ENCODE measurements around the gene RIOK3.
"Not testable (repeated sequence)": the region's sequence is repeated elsewhere in the genome, so short reads cannot be mapped to it uniquely, and the experiment has no call there.

Gene RIOK3

GRCh38 chr18:23451011-23451410 is 2.1 kb upstream of the RIOK3 start:
- DNase-seq (ENCODE audit: low read depth in 1 of 2, low spot score in 1 of 2): no peak

DNA sequence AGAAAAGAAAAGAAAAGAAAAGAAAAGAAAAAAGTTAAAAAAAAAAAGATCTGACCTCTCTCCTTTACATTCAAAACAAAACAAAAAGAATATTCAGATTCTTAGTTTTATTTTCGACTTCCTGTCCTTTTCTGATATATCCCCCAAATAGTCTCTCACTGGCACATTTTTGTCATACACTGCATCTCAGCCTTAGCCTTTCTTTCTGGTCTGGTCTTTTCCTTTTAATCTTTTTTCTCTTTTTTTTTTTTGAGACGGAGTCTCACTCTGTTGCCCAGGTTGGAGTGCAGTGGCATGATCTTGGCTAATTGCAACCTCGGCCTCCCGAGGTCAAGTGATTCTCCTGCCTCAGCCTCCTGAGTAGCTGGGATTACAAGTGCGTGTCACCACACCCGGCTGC is 1.6 kb upstream of the RIOK3 start:
- DNase-seq (ENCODE audit: low read depth in 1 of 2, low spot score in 1 of 2): no peak

DNA sequence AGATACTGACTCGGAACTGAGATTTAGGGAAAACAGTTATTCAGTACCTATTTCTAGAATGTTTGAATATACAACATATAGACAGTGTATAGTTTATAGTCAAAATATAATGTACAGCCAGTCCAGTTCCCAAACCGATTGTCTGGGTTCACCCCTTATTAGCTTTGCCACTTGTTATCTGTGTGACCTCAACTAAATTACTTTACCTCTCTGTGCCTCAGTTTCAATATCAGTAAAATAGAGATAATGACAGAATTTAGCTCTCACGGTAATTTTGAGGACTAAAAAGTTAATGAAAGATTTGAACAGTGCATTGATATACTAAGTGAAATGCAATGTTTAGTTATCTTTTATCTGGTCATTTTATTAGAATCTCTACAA is 750 bp upstream of the RIOK3 start:
- no peak for DNase-seq (ENCODE audit: low read depth in 1 of 2, low spot score in 1 of 2)

DNA sequence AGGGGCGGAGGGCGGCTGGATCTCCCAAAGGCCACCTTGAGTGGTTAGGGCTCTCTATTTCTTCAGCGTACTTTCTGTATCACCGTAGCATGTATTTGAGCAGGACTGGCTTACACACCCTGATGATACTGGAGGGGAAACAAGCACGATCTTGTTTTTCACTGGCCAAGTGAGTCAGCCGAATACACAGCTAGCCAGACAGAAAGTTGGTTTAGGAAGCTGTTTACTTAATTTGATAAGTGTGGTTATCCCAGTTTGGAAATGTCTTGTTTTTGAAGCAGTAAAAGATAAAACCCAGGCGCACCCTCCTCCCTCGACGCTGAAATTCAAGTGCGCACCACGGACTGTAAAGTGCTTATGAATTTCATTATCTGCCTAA is 582 bp downstream of the RIOK3 start:
- DNase-seq (ENCODE audit: low read depth in 1 of 2, low spot score in 1 of 2): no peak

DNA sequence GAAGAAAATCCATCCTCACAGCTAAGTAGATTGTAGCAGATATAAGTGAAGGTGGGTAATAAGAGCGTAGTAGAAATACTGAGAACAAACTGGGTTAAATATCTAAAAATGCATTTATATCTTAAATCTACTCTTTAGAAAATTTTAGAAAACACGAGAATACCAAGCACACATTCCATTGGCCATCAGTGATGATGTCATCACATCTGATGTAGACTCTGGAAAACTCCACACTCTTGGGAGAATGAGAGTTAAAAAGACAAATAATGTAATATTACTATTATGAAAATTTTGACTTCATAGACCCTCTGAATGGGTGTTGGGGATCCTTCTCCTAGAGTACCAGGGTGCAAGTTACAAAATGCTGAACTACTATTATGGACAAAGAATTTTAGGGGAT is 3.7 kb downstream of the RIOK3 start:
- DNase-seq (ENCODE audit: low read depth in 1 of 2, low spot score in 1 of 2): no peak

GRCh38 chr18:23458830-23459529 is 5.9 kb downstream of the RIOK3 start:
- no peak for DNase-seq (ENCODE audit: low read depth in 1 of 2, low spot score in 1 of 2)

GRCh38 chr18:23459530-23459921 is 6.4 kb downstream of the RIOK3 start:
- no peak for DNase-seq (ENCODE audit: low read depth in 1 of 2, low spot score in 1 of 2)

- no peak for DNase-seq (ENCODE audit: low read depth in 1 of 2, low spot score in 1 of 2)
Measured at GRCh38 chr18:23460285-23461273, 7.5 kb downstream of the RIOK3 start.

GRCh38 chr18:23462876-23463275 is 9.8 kb downstream of the RIOK3 start:
- no peak for DNase-seq (ENCODE audit: low read depth in 1 of 2, low spot score in 1 of 2)

DNA sequence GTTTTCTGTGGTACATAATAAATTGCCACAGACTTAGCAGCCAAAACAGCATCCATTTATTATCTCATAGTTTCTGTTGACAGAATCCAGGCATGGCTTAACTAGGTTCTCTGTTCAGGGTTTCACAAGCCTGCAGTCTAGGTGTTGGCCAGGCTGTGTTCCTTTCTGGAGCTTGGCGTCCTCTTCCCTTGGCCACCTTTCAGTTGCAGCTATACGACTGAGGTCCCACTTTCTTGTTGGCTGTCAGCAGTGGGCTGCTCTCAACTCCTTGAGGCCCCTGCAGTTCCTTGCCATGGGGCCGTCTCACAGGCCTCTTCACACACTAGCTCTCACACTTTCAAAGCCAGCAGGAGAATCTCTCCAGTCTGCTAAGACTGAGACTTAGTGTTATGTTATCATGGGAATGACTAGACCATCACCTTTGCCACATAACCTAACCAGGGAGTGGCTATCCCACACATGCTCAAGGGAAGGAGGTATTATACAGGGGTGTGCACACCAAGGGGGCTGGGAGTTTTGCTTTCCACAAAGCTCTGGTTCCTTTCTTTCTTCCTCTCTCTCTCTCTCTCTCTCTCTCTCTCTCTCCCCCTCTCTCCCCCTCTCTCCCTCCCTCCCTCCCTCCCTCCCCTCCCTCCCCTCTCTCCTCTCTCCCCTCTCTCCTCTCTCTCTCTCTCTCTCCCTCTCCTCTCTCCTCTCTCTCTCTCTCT is 15.8 kb downstream of the RIOK3 start:
- no peak for DNase-seq (ENCODE audit: low read depth in 1 of 2, low spot score in 1 of 2)

GRCh38 chr18:23470620-23471387 is 17.7 kb downstream of the RIOK3 start:
- DNase-seq (ENCODE audit: low read depth in 1 of 2, low spot score in 1 of 2): no peak

- DNase-seq (ENCODE audit: low read depth in 1 of 2, low spot score in 1 of 2): no peak
Measured at GRCh38 chr18:23471486-23471885, 18.4 kb downstream of the RIOK3 start.

DNA sequence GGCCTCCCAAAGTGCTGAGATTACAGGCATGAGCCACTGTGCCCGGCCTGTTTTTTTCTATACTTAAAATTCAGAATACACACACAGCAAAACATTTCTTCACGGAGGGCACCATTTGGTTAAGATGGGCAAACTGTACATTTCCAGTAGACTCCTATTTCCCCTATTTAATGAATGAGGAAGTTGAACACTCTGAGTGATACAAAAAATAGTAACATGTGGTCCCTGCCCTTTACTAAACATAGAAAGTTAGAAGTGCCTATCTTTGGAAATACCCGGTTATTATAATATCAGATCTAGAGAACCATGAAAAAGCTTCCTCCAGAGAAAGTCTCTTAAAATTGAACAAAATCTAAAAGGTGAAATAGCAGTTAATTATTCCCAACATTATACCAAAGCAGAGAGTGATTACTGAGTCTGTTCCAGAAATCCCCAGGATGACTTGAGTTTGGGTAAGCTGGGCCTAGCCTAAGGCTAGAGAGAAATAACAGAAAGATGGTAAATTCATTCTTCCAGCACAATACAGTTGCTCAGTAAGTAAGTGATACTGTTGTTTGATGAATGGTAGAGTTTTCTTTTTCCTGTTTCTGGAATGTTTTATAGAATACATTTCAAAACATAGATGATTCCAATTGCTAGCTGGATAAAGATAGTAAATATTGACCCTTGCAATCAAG is 26.9 kb downstream of the RIOK3 start:
- no peak for DNase-seq (ENCODE audit: low read depth in 1 of 2, low spot score in 1 of 2)

GRCh38 chr18:23484561-23485182 is 31.6 kb downstream of the RIOK3 start:
- no peak for DNase-seq (ENCODE audit: low read depth in 1 of 2, low spot score in 1 of 2)

- no peak for DNase-seq (ENCODE audit: low read depth in 1 of 2, low spot score in 1 of 2)
Measured at GRCh38 chr18:23485386-23485785, 32.3 kb downstream of the RIOK3 start.

DNA sequence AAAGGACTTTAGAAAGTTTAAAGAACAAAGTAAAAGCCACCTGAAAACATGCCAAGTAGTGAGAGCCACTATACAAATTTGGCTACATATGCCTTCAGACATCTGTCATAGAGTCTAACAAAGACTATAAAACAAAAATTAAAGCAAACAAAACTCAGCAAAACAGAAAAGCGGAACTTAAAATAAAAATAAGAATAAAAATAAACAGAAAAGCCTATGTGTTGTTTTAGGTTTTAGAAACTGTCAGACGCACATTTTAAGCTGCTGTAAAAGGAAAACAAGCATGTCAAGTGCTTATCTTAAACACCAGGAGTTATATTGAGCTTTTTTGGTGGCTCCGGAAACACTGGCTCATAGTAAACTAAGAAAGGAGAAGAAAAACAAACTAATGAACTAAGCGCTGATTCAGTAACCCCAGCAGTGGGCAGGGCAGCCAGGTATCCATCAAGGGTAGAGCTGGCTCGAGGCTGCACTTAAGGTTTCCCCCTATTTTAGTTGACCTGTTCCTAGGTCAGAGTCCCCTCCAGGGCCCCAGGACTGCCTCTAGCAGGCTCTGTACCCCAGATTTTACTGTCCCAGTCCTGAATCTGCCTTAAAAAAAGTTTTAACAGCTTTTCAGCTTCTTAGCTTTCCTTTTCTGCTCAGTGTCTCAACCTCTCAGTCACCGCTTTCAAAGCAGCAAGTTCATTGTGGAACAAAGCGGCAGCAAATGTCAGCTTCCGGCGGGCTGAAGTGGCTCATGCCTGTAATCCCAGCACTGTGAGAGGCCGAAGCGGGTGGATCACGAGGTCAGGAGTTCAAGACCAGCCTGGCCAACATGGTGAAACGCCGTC is 34.9 kb downstream of the RIOK3 start:
- DNase-seq (ENCODE audit: low read depth in 1 of 2, low spot score in 1 of 2): no peak

- not testable (repeated sequence) for DNase-seq (ENCODE audit: low read depth in 1 of 2, low spot score in 1 of 2)
Measured at GRCh38 chr18:23489586-23489985, 36.5 kb downstream of the RIOK3 start.

- DNase-seq (ENCODE audit: low read depth in 1 of 2, low spot score in 1 of 2): no peak
Measured at GRCh38 chr18:23493654-23494053, 40.6 kb downstream of the RIOK3 start.

DNA sequence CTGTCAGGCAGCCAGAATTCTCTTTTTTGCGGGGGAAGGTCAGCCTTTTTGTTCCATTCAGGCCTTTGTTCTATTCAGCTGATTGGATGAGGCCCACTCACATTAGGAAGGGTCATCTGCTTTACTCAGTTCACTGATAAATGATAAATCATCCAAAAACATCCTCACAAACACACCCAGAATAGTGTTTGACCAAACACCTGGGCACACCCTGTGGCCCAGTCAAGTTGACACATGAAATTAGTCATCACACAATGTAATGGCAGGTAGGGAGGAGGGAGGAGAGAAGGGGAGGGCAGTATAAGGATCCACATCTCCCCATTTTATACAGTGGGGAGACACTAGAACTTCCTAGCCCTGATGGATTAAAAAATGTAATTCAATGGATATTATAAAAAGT is 41.9 kb downstream of the RIOK3 start:
- no peak for DNase-seq (ENCODE audit: low read depth in 1 of 2, low spot score in 1 of 2)

Data from activated T-helper 1 cell treated with anti-CD3 and anti-CD28 coated beads, Interleukin-2, amount 50 U/mL, for 16 hours (primary cell).